HG02798 (cell line): ENCODE measurements around the gene NR2F6.

Experiments
- ATAC-seq: cut with Tn5 transposase; IDR thresholded peaks from one replicate; pipeline ENCODE4 v1.9.1; 2021; ENCODE audit warnings: mild to moderate bottlenecking; ENCODE audit not compliant: unreplicated experiment, poor library complexity

Gene NR2F6

DNA sequence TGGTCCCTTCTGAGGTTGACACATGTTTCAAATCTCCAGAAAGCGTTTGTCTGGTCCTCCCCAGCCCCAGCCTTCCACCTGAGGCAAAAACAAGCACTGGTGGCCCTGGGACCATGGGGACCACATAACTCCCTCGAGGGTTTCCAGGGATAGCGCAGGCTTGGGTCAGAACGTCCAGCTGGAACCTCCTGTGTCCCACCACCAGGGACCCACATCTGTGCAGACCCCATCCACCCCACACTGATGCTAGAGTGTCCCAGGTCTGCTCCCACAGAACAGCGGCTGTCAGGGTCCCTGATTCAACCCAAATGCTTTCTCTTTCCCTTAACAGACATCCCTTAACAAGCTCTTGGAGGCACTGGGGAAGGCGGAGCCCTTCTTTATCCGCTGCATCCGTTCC is 60.1 kb downstream of the NR2F6 start:
- no peak for ATAC-seq

DNA sequence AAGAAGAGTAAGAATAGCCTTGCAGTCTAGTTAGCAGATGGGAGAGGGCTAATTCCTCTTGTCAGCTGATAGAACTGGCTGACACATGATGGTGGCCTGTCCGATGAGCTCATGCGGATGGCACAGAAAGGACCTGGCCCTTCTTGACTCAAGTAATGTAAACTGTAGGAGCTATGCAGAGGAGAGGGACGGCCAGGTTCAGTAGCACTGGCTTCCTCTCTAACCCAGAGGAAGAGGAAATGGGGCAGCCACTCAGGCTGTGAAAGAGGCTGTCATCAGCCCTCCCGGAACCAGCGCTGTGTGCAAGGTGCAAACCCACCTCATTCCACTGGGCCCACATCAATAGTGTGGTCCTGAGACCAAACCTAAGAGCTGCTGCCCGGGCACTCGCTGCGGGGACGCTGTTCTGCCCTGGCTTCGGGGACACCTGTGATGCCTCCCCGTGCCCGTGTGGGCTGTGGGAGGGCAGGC is 61.3 kb downstream of the NR2F6 start:
- ATAC-seq = no peak

DNA sequence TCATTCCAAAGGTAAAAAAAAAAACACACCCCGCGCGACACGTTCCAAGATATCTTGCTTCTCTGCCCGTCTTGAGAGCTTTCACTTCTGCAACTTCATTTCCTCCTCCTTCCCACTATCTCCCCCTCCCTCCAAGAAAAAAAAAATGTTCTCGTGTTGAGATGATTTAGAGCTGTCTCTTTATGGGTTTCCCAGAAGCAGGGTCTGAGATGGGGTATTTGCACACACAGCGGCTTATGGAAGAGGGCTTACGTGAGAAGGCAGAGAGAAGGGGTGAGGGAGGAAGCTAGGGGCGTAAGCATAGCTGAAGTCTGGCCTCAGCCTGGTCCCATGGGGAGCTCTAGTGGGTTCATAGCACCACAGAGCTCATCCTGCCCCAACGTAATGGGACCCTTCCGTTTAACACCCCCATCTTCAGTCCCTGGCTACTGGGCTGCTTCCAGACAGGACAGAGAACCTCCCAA is 61.8 kb downstream of the NR2F6 start:
- ATAC-seq = no peak

DNA sequence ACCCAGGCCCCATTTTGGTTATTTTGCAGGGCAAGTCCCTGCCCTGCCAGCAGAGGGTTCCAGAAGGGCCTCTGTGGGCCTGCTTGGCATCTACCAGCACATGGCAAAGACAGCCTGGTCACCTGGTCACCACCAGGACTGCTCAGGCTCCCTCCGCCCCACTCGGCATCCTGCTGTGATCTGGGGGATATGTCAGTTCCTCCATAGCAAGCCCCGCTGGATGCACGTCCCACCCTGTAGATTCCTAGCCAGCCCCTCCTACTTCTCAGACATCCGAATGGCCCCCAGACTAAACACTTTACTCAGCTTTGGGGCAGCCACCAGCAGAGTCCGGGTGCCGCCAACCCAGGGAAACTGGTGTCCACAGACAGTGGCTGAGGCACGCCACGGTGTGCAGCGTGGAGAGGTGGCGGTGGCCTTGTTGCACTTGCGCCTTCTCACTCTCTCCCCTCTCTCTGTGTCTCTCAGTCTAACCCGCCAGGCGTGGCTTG is 62.4 kb downstream of the NR2F6 start:
- no peak for ATAC-seq
